OCI-LY7 (cell line): ENCODE data around the gene UBE3C. TPM values are rescaled to one million over a fixed set of nuclear protein-coding genes. Genes with fewer than 3 reads are reported as not detected.

Experiments used
- BruUV-seq: library from RNA; stranded (reverse); fragments of 400-500 nt; replicated peaks from 2 replicates; lab custom pipeline; 2021; lab: Mats Ljungman, UMichigan
- CTCF ChIA-PET: fragments of 300-600 bp; sonication (Branson Sonifier 250); formaldehyde crosslinking; loops from one replicate; lab custom pipeline; 2022; ENCODE audit warnings: antibody characterized with exemption; ENCODE audit not compliant: unreplicated experiment; lab: Charles Lee
- POLR2A ChIA-PET: fragments of 300-600 bp; sonication (Branson Sonifier 250); formaldehyde crosslinking; loops from one replicate; lab custom pipeline; 2022; ENCODE audit warnings: antibody characterized with exemption; lab: Charles Lee
- DNase-seq: peaks from one replicate; pipeline ENCODE4 v3.0.0-alpha.2; 2015; ENCODE audit warnings: low spot score
- H2AFZ ChIP-seq: fragments of 200-600 bp; sonication (generic), shearing (Covaris generic); 2 replicates; pipeline ENCODE4 v1.6.1; 2014; ENCODE audit warnings: mild to moderate bottlenecking, antibody characterized with exemption, low read length, moderate library complexity
- H3K27ac ChIP-seq: fragments of 200-600 bp; sonication (generic); 2 replicates; pipeline ENCODE4 v1.5.1; 2014; ENCODE audit warnings: mixed run types, low read depth, mild to moderate bottlenecking, moderate library complexity, low read length, inconsistent platforms; ENCODE audit not compliant: poor library complexity, severe bottlenecking
- H3K36me3 ChIP-seq: fragments of 200-600 bp; sonication (generic); 2 replicates; pipeline ENCODE4 v1.6.1; 2014; ENCODE audit warnings: mild to moderate bottlenecking, antibody characterized with exemption, low read length, moderate library complexity, mixed read lengths; ENCODE audit not compliant: insufficient read depth
- H3K4me1 ChIP-seq: fragments of 200-600 bp; sonication (generic); 2 replicates; pipeline ENCODE4 v1.5.1; 2014; ENCODE audit warnings: mild to moderate bottlenecking, low read length; ENCODE audit not compliant: insufficient read depth, poor library complexity, severe bottlenecking
- H3K4me2 ChIP-seq: fragments of 200-600 bp; sonication (generic); 2 replicates; pipeline ENCODE4 v1.6.1; 2014; ENCODE audit warnings: mild to moderate bottlenecking, low read length
- H3K4me3 ChIP-seq: fragments of 200-600 bp; sonication (generic); 2 replicates; pipeline ENCODE4 v1.5.1; 2014; ENCODE audit warnings: mild to moderate bottlenecking, low read depth, low read length; ENCODE audit not compliant: poor library complexity, severe bottlenecking
- H3K79me2 ChIP-seq: fragments of 200-600 bp; sonication (generic); 2 replicates; pipeline ENCODE4 v1.6.1; 2016; ENCODE audit warnings: low read depth, mild to moderate bottlenecking, low read length, moderate library complexity, mixed read lengths; ENCODE audit not compliant: insufficient read depth
- H3K9me2 ChIP-seq: fragments of 200-600 bp; sonication (generic); 2 replicates; pipeline ENCODE4 v1.6.1; 2016; ENCODE audit warnings: mild to moderate bottlenecking, low read length, mixed read lengths; ENCODE audit not compliant: insufficient read depth
- H3K9me3 ChIP-seq: fragments of 200-600 bp; sonication (generic); 2 replicates; pipeline ENCODE4 v1.6.1; 2014; ENCODE audit warnings: mild to moderate bottlenecking, mixed run types, low read length, mixed read lengths
- H4K20me1 ChIP-seq: fragments of 200-600 bp; sonication (generic); 2 replicates; pipeline ENCODE4 v1.6.1; 2014; ENCODE audit warnings: mild to moderate bottlenecking, antibody characterized with exemption, low read length, moderate library complexity, mixed read lengths; ENCODE audit not compliant: insufficient read depth
- CTCF ChIP-seq: fragments of 200-600 bp; sonication (generic); conservative IDR thresholded peaks from 2 replicates; pipeline ENCODE4 v1.5.1; 2014; ENCODE audit warnings: mild to moderate bottlenecking, antibody characterized with exemption, low read length, moderate library complexity, mixed read lengths
- EZH2phosphoT487 ChIP-seq: fragments of 200-600 bp; sonication (generic); IDR thresholded peaks from 2 replicates; pipeline ENCODE4 v1.6.1; 2018; ENCODE audit warnings: low read depth, borderline replicate concordance, mild to moderate bottlenecking, mixed run types, antibody characterized with exemption, low read length, moderate library complexity, mixed read lengths
- intact Hi-C: fragments of 100-400 bp; cut with micrococcal nuclease; formaldehyde crosslinking; loops from one replicate; pipeline ENCODE4 v1.10.0; 2022; ENCODE audit not compliant: unreplicated experiment
- total RNA-seq, 2 experiments: library from RNA; depleted of rRNA in 1 of 2; stranded (reverse); fragments of >200 nt in 1 of 2; shearing (Covaris generic) in 1 of 2; gene quantifications; 2 replicates each; pipeline ENCODE4 v1.2.3, GENCODE V29; 2014 to 2022

The UBE3C gene
- total RNA-seq, 2 experiments from 2014 or later = 60.4 to 66.1 TPM

DNA sequence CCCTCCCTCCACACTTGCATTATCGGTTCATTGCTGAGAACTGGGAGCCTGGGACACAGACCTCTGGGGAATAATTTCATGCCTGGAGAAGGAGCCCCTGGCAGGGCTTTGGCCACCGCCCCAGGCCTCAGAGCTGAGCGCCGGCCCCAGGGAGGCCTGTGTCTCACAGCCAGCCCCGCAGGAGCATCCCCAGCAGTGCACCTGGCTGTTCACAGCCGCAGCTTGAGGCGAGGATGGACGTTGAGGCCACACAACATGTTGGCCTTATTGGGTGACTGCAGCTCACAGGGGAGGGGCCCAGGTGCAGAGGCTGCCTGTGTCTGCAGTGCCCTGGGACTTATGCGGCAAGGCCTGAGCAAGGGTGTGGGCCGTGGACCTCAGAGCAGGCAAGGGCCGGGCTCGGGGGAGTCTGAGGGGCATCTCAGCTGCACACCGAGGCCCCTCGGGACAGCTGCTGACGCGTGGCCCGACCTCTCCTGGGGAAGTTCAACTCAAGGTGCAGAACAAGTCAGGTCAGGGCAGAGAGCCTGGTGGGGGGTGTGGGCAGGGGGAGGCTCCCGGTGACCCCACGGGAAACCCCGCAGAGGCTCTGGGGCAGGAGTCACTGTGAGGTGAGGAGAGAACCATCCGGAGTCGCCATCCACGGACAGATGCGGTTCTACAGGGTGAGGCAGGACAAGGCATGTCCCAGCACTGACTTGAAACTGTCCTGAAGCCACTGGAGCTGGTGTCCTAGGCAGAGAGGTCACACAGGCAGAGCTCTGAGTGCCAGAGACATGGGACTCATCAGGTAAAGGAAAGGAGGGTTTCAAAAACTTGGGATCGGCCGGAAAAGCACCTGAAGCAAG is 13.1 kb upstream of the UBE3C start:
- no peak for DNase-seq
- Histone ChIP-seq H4K20me1 (no peaks in the 10 kb centered on the region), H3K4me2 (no peak overlapping the region), H3K36me3 (no peaks in the 10 kb centered on the region), H2AFZ (no peak overlapping the region; the same call in 1 of the 2 replicates), H3K4me1 (no peaks in the 10 kb centered on the region), H3K9me3 (no peaks in the 10 kb centered on the region), H3K27ac (no peak overlapping the region), H3K9me2 (no peaks in the 10 kb centered on the region), H3K79me2 (no peaks in the 10 kb centered on the region), H3K4me3 (no peak overlapping the region)
- no TSS peak for BruUV-seq
- ChIA-PET POLR2A (interaction anchor here (0.6 to 0.7 kb wide), 2 partner anchors 53 to 1311 kb away, joined by 4 to 5 read pairs; no protein-coding TSS in a partner anchor), CTCF (no interaction called here)
- intact Hi-C loops = no loop called here
- TF ChIP-seq CTCF = no peak
- TF ChIP-seq EZH2phosphoT487 = no peak

- Histone ChIP-seq H3K36me3 (no peaks in the 10 kb centered on the region), H3K79me2 (no peaks in the 10 kb centered on the region), H4K20me1 (no peaks in the 10 kb centered on the region), H3K4me3 (no peak overlapping the region), H3K4me2 (no peak overlapping the region), H3K9me2 (no peaks in the 10 kb centered on the region), H3K9me3 (no peaks in the 10 kb centered on the region), H3K4me1 (no peaks in the 10 kb centered on the region), H3K27ac (no peak overlapping the region), H2AFZ (no peak overlapping the region)
- CTCF ChIA-PET = no interaction called here
- no TSS peak for BruUV-seq
- intact Hi-C loops = no loop called here
- POLR2A ChIA-PET = no interaction called here
- no peak for DNase-seq
- TF ChIP-seq EZH2phosphoT487 (no peak), CTCF (no peak)
These were observed 11.8 kb upstream of the UBE3C start for GRCh38 chr7:157126921-157127320.

- BruUV-seq = no TSS peak
- no peaks in the 10 kb centered on the region for H3K4me1 ChIP-seq
- no peak overlapping the region for H2AFZ ChIP-seq
- no peaks in the 10 kb centered on the region for H3K79me2 ChIP-seq
- H4K20me1 ChIP-seq = no peaks in the 10 kb centered on the region
- TF ChIP-seq EZH2phosphoT487 (no peak), CTCF (no peak)
- no peak overlapping the region for H3K4me3 ChIP-seq
- H3K4me2 ChIP-seq = no peak overlapping the region
- no peak overlapping the region for H3K27ac ChIP-seq
- ChIA-PET POLR2A (no interaction called here), CTCF (no interaction called here)
- DNase-seq = no peak
- no peaks in the 10 kb centered on the region for H3K9me2 ChIP-seq
- H3K9me3 ChIP-seq = no peaks in the 10 kb centered on the region
- H3K36me3 ChIP-seq = no peaks in the 10 kb centered on the region
- intact Hi-C loops = no loop called here
These were observed 9.5 kb upstream of the UBE3C start for GRCh38 chr7:157129200-157129599.
